Neural cell (in vitro differentiated cells): ENCODE data around the gene ROR1. TPM values are rescaled to one million over a fixed set of nuclear protein-coding genes. Genes with fewer than 3 reads are reported as not detected.

Source experiments
- H2AFZ ChIP-seq: fragments of 200-600, 300-800 bp; sonication (generic), shearing (Covaris generic); 2 replicates; pipeline ENCODE4 v1.6.0; 2014; ENCODE audit warnings: low read depth, mild to moderate bottlenecking, antibody characterized with exemption, low read length, moderate library complexity
- H3F3A ChIP-seq: fragments of 200-600 bp; shearing (Covaris generic); 2 replicates; pipeline ENCODE4 v1.6.1; 2016; ENCODE audit warnings: mild to moderate bottlenecking, moderate library complexity, mixed read lengths, antibody characterized with exemption, low read length; ENCODE audit not compliant: insufficient read depth, poor library complexity, severe bottlenecking
- H3K27ac ChIP-seq: fragments of 200-600, 300-800 bp; sonication (generic), shearing (Covaris generic); 2 replicates; pipeline ENCODE4 v1.5.1; 2014; ENCODE audit warnings: mild to moderate bottlenecking, low read length, moderate library complexity
- H3K27me3 ChIP-seq: fragments of 300-800, 200-600 bp; sonication (generic), shearing (Covaris generic); 2 replicates; pipeline ENCODE4 v1.6.0; 2014; ENCODE audit warnings: mild to moderate bottlenecking, low read depth, low read length, moderate library complexity; ENCODE audit not compliant: insufficient read depth
- H3K36me3 ChIP-seq: fragments of 300-800, 200-600 bp; sonication (generic), shearing (Covaris generic); 2 replicates; pipeline ENCODE4 v1.5.1; 2014; ENCODE audit warnings: mild to moderate bottlenecking, antibody characterized with exemption, low read length, moderate library complexity; ENCODE audit not compliant: insufficient read depth
- H3K4me2 ChIP-seq: fragments of 300-800, 200-600 bp; sonication (generic), shearing (Covaris generic); 2 replicates; pipeline ENCODE4 v1.6.0; 2014; ENCODE audit warnings: mild to moderate bottlenecking, low read length
- H3K4me3 ChIP-seq: fragments of 300-800, 200-600 bp; sonication (generic), shearing (Covaris generic); 2 replicates; pipeline ENCODE4 v1.5.1; 2014; ENCODE audit warnings: mild to moderate bottlenecking, low read length, moderate library complexity
- H3K79me2 ChIP-seq: fragments of 200-600 bp; shearing (Covaris generic); replicated peaks from 2 replicates; pipeline ENCODE4 v1.6.0; 2014; ENCODE audit warnings: mild to moderate bottlenecking, low read length, moderate library complexity; ENCODE audit not compliant: insufficient read depth
- H3K9ac ChIP-seq: fragments of 300-800, 200-600 bp; sonication (generic), shearing (Covaris generic); 2 replicates; pipeline ENCODE4 v1.6.1; 2016; ENCODE audit warnings: mild to moderate bottlenecking, low read length, mixed read lengths
- H3K9me2 ChIP-seq: fragments of 200-600 bp; shearing (Covaris generic); 2 replicates; pipeline ENCODE4 v1.6.1; 2016; ENCODE audit warnings: mild to moderate bottlenecking, low read length, mixed read lengths; ENCODE audit not compliant: insufficient read depth
- H3K9me3 ChIP-seq: fragments of 200-600, 300-800 bp; sonication (generic), shearing (Covaris generic); 2 replicates; pipeline ENCODE4 v1.6.1; 2016; ENCODE audit warnings: mild to moderate bottlenecking, mixed run types, low read length, moderate library complexity, mixed read lengths
- H4K20me1 ChIP-seq: fragments of 200-600 bp; shearing (Covaris generic); 2 replicates; pipeline ENCODE4 v1.6.1; 2016; ENCODE audit warnings: mild to moderate bottlenecking, mixed run types; ENCODE audit not compliant: insufficient read depth
- EP300 ChIP-seq: fragments of 450-650 bp; conservative IDR thresholded peaks from 2 replicates; pipeline ENCODE4 v1.6.1; 2014; ENCODE audit warnings: antibody characterized with exemption, mild to moderate bottlenecking, moderate library complexity; ENCODE audit not compliant: poor library complexity, severe bottlenecking
- EZH2 ChIP-seq: fragments of 200-600, 300-800 bp; shearing (Covaris generic), sonication (generic); IDR thresholded peaks from 2 replicates; pipeline ENCODE4 v1.6.1; 2014; ENCODE audit warnings: antibody characterized with exemption, low read length, borderline replicate concordance, mild to moderate bottlenecking; ENCODE audit not compliant: insufficient read depth, poor library complexity, severe bottlenecking
- MXI1 ChIP-seq: fragments of 450-650 bp; conservative IDR thresholded peaks from 2 replicates; pipeline ENCODE4 v1.6.1; 2014; ENCODE audit warnings: antibody characterized with exemption, mild to moderate bottlenecking; ENCODE audit not compliant: poor library complexity, severe bottlenecking
- POLR2AphosphoS5 ChIP-seq: IDR thresholded peaks from 2 replicates; pipeline ENCODE4 v1.6.1; 2012
- RAD21 ChIP-seq: fragments of 450-650 bp; conservative IDR thresholded peaks from 2 replicates; pipeline ENCODE4 v1.6.1; 2014; ENCODE audit warnings: antibody characterized with exemption, mild to moderate bottlenecking, moderate library complexity
- SMC3 ChIP-seq: fragments of 450-650 bp; conservative IDR thresholded peaks from 2 replicates; pipeline ENCODE4 v1.6.1; 2014; ENCODE audit warnings: antibody characterized with exemption, mild to moderate bottlenecking, moderate library complexity; ENCODE audit not compliant: poor library complexity
- TAF1 ChIP-seq: IDR thresholded peaks from 2 replicates; pipeline ENCODE4 v1.6.1; 2012; ENCODE audit warnings: low read depth
- polyA plus RNA-seq: library from polyadenylated mRNA; depleted of rRNA; stranded (reverse); fragments of >200 nt; gene quantifications from 2 replicates; pipeline ENCODE4 v1.2.3, GENCODE V29; 2014
- TF ChIP-seq, protein P1 (sequence below): fragments of 450-650 bp; IDR thresholded peaks from 2 replicates; pipeline ENCODE4 v1.5.1; 2014; ENCODE audit warnings: antibody characterized with exemption, mild to moderate bottlenecking, moderate library complexity; ENCODE audit not compliant: poor library complexity, severe bottlenecking
- TF ChIP-seq, protein P2 (sequence below): IDR thresholded peaks from 2 replicates; pipeline ENCODE4 v1.6.1; 2012; ENCODE audit warnings: borderline replicate concordance

ROR1 gene
- polyA plus RNA-seq, 1 donor from 2014 or later = 0.27 TPM

DNA sequence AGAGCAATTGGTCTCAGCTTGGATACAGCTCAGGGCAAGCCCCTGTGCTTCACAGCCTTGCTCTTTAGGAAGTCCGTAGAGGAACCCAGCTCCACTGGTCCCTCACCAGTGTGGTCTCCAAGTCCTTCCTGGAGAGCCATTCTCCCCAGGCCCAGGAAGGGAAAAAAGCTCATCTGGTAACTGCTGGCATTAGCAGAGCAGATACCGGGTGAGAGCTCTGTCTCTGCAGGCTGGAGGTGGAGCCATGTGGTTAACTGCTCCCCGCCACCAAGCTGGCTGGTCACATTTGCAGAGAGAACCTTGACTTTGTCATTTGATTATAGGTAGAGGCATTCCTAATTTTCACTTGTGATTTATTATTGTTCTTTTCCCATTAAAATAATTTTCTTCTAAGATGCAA, 169.6 kb downstream of the ROR1 start:
- H3K79me2 ChIP-seq = no peaks in the 10 kb centered on the region
- H3K4me2 ChIP-seq = no peak overlapping the region
- no peak overlapping the region for H3K4me3 ChIP-seq
- H4K20me1 ChIP-seq = no peaks in the 10 kb centered on the region
- H3K27ac ChIP-seq = no peak overlapping the region
- H3F3A ChIP-seq = no peaks in the 10 kb centered on the region
- no peaks in the 10 kb centered on the region for H3K36me3 ChIP-seq
- H3K27me3 ChIP-seq = no peaks in the 10 kb centered on the region
- TF ChIP-seq MXI1 (no peak), EZH2 (no peak), RAD21 (no peak), POLR2AphosphoS5 (no peak), TAF1 (no peak)
- TF ChIP-seq, protein P1, sequence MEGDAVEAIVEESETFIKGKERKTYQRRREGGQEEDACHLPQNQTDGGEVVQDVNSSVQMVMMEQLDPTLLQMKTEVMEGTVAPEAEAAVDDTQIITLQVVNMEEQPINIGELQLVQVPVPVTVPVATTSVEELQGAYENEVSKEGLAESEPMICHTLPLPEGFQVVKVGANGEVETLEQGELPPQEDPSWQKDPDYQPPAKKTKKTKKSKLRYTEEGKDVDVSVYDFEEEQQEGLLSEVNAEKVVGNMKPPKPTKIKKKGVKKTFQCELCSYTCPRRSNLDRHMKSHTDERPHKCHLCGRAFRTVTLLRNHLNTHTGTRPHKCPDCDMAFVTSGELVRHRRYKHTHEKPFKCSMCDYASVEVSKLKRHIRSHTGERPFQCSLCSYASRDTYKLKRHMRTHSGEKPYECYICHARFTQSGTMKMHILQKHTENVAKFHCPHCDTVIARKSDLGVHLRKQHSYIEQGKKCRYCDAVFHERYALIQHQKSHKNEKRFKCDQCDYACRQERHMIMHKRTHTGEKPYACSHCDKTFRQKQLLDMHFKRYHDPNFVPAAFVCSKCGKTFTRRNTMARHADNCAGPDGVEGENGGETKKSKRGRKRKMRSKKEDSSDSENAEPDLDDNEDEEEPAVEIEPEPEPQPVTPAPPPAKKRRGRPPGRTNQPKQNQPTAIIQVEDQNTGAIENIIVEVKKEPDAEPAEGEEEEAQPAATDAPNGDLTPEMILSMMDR = no peak
- TF ChIP-seq, protein P2, sequence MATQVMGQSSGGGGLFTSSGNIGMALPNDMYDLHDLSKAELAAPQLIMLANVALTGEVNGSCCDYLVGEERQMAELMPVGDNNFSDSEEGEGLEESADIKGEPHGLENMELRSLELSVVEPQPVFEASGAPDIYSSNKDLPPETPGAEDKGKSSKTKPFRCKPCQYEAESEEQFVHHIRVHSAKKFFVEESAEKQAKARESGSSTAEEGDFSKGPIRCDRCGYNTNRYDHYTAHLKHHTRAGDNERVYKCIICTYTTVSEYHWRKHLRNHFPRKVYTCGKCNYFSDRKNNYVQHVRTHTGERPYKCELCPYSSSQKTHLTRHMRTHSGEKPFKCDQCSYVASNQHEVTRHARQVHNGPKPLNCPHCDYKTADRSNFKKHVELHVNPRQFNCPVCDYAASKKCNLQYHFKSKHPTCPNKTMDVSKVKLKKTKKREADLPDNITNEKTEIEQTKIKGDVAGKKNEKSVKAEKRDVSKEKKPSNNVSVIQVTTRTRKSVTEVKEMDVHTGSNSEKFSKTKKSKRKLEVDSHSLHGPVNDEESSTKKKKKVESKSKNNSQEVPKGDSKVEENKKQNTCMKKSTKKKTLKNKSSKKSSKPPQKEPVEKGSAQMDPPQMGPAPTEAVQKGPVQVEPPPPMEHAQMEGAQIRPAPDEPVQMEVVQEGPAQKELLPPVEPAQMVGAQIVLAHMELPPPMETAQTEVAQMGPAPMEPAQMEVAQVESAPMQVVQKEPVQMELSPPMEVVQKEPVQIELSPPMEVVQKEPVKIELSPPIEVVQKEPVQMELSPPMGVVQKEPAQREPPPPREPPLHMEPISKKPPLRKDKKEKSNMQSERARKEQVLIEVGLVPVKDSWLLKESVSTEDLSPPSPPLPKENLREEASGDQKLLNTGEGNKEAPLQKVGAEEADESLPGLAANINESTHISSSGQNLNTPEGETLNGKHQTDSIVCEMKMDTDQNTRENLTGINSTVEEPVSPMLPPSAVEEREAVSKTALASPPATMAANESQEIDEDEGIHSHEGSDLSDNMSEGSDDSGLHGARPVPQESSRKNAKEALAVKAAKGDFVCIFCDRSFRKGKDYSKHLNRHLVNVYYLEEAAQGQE = no peak
- H3K9ac ChIP-seq = no peak overlapping the region
- H3K9me3 ChIP-seq = no peaks in the 10 kb centered on the region
- no peaks in the 10 kb centered on the region for H3K9me2 ChIP-seq
- no peak overlapping the region for H2AFZ ChIP-seq

DNA sequence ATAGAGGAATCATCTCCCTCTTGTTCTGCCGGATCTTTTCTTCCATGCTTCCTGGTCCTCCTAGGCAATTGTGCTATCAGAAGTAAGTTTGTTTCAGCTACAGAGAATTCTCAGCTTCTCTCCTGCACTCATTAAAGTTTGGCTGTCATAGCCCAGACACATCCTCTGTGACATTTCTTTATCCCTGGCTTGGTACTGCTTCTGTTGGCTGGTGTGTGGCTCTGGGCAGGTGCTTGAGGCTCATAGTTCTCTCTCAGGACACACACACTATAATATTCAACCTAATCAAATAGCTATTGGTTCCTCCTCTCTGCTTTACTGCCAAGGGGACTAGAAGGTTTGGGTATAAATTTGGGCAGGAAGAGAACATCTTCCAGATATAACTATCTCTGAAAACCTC, 172.1 kb downstream of the ROR1 start:
- H3K9ac ChIP-seq = no peak overlapping the region
- no peaks in the 10 kb centered on the region for H3K27me3 ChIP-seq
- no peaks in the 10 kb centered on the region for H3K9me2 ChIP-seq
- TF ChIP-seq TAF1 (no peak), POLR2AphosphoS5 (no peak), SMC3 (no peak), MXI1 (no peak), EP300 (no peak), RAD21 (no peak)
- TF ChIP-seq, protein P2 = no peak
- TF ChIP-seq, protein P1 = no peak
- no peak overlapping the region for H3K27ac ChIP-seq
- H3K9me3 ChIP-seq = no peaks in the 10 kb centered on the region
- no peak overlapping the region for H3K4me2 ChIP-seq
- H3K36me3 ChIP-seq = no peaks in the 10 kb centered on the region
- H4K20me1 ChIP-seq = no peaks in the 10 kb centered on the region
- no peak overlapping the region for H3K4me3 ChIP-seq
- H2AFZ ChIP-seq = no peak overlapping the region
- no peaks in the 10 kb centered on the region for H3K79me2 ChIP-seq
- no peaks in the 10 kb centered on the region for H3F3A ChIP-seq
